OCI-LY7 (cell line): ENCODE results near the gene KRTAP5-2. TPM values are rescaled to one million over a fixed set of nuclear protein-coding genes. Genes with fewer than 3 reads are reported as not detected.

Experiments used
- BruUV-seq: library from RNA; stranded (reverse); fragments of 400-500 nt; replicated peaks from 2 replicates; lab custom pipeline; 2021; lab: Mats Ljungman, UMichigan
- CTCF ChIA-PET: fragments of 300-600 bp; sonication (Branson Sonifier 250); formaldehyde crosslinking; loops from one replicate; lab custom pipeline; 2022; ENCODE audit warnings: antibody characterized with exemption; ENCODE audit not compliant: unreplicated experiment; lab: Charles Lee
- POLR2A ChIA-PET: fragments of 300-600 bp; sonication (Branson Sonifier 250); formaldehyde crosslinking; loops from one replicate; lab custom pipeline; 2022; ENCODE audit warnings: antibody characterized with exemption; lab: Charles Lee
- DNase-seq: peaks from one replicate; pipeline ENCODE4 v3.0.0-alpha.2; 2015; ENCODE audit warnings: low spot score
- H2AFZ ChIP-seq: fragments of 200-600 bp; sonication (generic), shearing (Covaris generic); 2 replicates; pipeline ENCODE4 v1.6.1; 2014; ENCODE audit warnings: mild to moderate bottlenecking, antibody characterized with exemption, low read length, moderate library complexity
- H3K27ac ChIP-seq: fragments of 200-600 bp; sonication (generic); 2 replicates; pipeline ENCODE4 v1.5.1; 2014; ENCODE audit warnings: mixed run types, low read depth, mild to moderate bottlenecking, moderate library complexity, low read length, inconsistent platforms; ENCODE audit not compliant: poor library complexity, severe bottlenecking
- H3K36me3 ChIP-seq: fragments of 200-600 bp; sonication (generic); 2 replicates; pipeline ENCODE4 v1.6.1; 2014; ENCODE audit warnings: mild to moderate bottlenecking, antibody characterized with exemption, low read length, moderate library complexity, mixed read lengths; ENCODE audit not compliant: insufficient read depth
- H3K4me1 ChIP-seq: fragments of 200-600 bp; sonication (generic); 2 replicates; pipeline ENCODE4 v1.5.1; 2014; ENCODE audit warnings: mild to moderate bottlenecking, low read length; ENCODE audit not compliant: insufficient read depth, poor library complexity, severe bottlenecking
- H3K4me2 ChIP-seq: fragments of 200-600 bp; sonication (generic); 2 replicates; pipeline ENCODE4 v1.6.1; 2014; ENCODE audit warnings: mild to moderate bottlenecking, low read length
- H3K4me3 ChIP-seq: fragments of 200-600 bp; sonication (generic); 2 replicates; pipeline ENCODE4 v1.5.1; 2014; ENCODE audit warnings: mild to moderate bottlenecking, low read depth, low read length; ENCODE audit not compliant: poor library complexity, severe bottlenecking
- H3K79me2 ChIP-seq: fragments of 200-600 bp; sonication (generic); 2 replicates; pipeline ENCODE4 v1.6.1; 2016; ENCODE audit warnings: low read depth, mild to moderate bottlenecking, low read length, moderate library complexity, mixed read lengths; ENCODE audit not compliant: insufficient read depth
- H3K9me2 ChIP-seq: fragments of 200-600 bp; sonication (generic); 2 replicates; pipeline ENCODE4 v1.6.1; 2016; ENCODE audit warnings: mild to moderate bottlenecking, low read length, mixed read lengths; ENCODE audit not compliant: insufficient read depth
- H3K9me3 ChIP-seq: fragments of 200-600 bp; sonication (generic); 2 replicates; pipeline ENCODE4 v1.6.1; 2014; ENCODE audit warnings: mild to moderate bottlenecking, mixed run types, low read length, mixed read lengths
- H4K20me1 ChIP-seq: fragments of 200-600 bp; sonication (generic); 2 replicates; pipeline ENCODE4 v1.6.1; 2014; ENCODE audit warnings: mild to moderate bottlenecking, antibody characterized with exemption, low read length, moderate library complexity, mixed read lengths; ENCODE audit not compliant: insufficient read depth
- CTCF ChIP-seq: fragments of 200-600 bp; sonication (generic); conservative IDR thresholded peaks from 2 replicates; pipeline ENCODE4 v1.5.1; 2014; ENCODE audit warnings: mild to moderate bottlenecking, antibody characterized with exemption, low read length, moderate library complexity, mixed read lengths
- EZH2phosphoT487 ChIP-seq: fragments of 200-600 bp; sonication (generic); IDR thresholded peaks from 2 replicates; pipeline ENCODE4 v1.6.1; 2018; ENCODE audit warnings: low read depth, borderline replicate concordance, mild to moderate bottlenecking, mixed run types, antibody characterized with exemption, low read length, moderate library complexity, mixed read lengths
- intact Hi-C: fragments of 100-400 bp; cut with micrococcal nuclease; formaldehyde crosslinking; loops from one replicate; pipeline ENCODE4 v1.10.0; 2022; ENCODE audit not compliant: unreplicated experiment
- total RNA-seq, 2 experiments: library from RNA; depleted of rRNA in 1 of 2; stranded (reverse); fragments of >200 nt in 1 of 2; shearing (Covaris generic) in 1 of 2; gene quantifications; 2 replicates each; pipeline ENCODE4 v1.2.3, GENCODE V29; 2014 to 2022

Gene KRTAP5-2
- total RNA-seq, 2 experiments from 2014 or later: not detected

GRCh38 chr11:1640076-1640946, 42.2 kb upstream of the KRTAP5-2 start:
- H3K36me3 ChIP-seq: no peaks in the 10 kb centered on the region
- peak; percentile 32 for DNase-seq
- no TSS peak for BruUV-seq

GRCh38 chr11:1639666-1640065, 41.6 kb upstream of the KRTAP5-2 start:
- Histone ChIP-seq H3K4me2 (no peak overlapping the region), H3K36me3 (no peaks in the 10 kb centered on the region), H3K9me2 (no peaks in the 10 kb centered on the region), H2AFZ (no peak overlapping the region), H3K27ac (no peak overlapping the region), H4K20me1 (no peaks in the 10 kb centered on the region), H3K79me2 (no peaks in the 10 kb centered on the region), H3K4me3 (no peak overlapping the region), H3K9me3 (no peaks in the 10 kb centered on the region), H3K4me1 (no peaks in the 10 kb centered on the region)
- TF ChIP-seq EZH2phosphoT487: no peak
- TF ChIP-seq CTCF: no peak
- BruUV-seq: no TSS peak
- intact Hi-C loops: no loop called here
- no peak for DNase-seq
- ChIA-PET POLR2A (no interaction called here), CTCF (no interaction called here)

More at GRCh38 chr11:1640076-1640946, 42.2 kb upstream of the KRTAP5-2 start:
- H3K79me2 ChIP-seq: no peaks in the 10 kb centered on the region
- TF ChIP-seq EZH2phosphoT487 (no peak), CTCF (peak; percentile 92)
- H4K20me1 ChIP-seq: no peaks in the 10 kb centered on the region
- intact Hi-C loops: no loop called here
- CTCF ChIA-PET: no interaction called here
- POLR2A ChIA-PET: no interaction called here
- no peaks in the 10 kb centered on the region for H3K4me1 ChIP-seq
- H3K4me2 ChIP-seq: no peak overlapping the region
- H3K4me3 ChIP-seq: no peak overlapping the region
- H3K9me3 ChIP-seq: no peaks in the 10 kb centered on the region
- H3K9me2 ChIP-seq: no peaks in the 10 kb centered on the region
- no peak overlapping the region for H2AFZ ChIP-seq
- H3K27ac ChIP-seq: no peak overlapping the region

- H3K4me3 ChIP-seq: no peak overlapping the region
- no peak overlapping the region for H3K4me2 ChIP-seq
- H3K9me2 ChIP-seq: no peaks in the 10 kb centered on the region
- H3K4me1 ChIP-seq: no peaks in the 10 kb centered on the region
- H3K36me3 ChIP-seq: no peaks in the 10 kb centered on the region
- TF ChIP-seq CTCF: no peak
- H3K9me3 ChIP-seq: no peaks in the 10 kb centered on the region
- DNase-seq: no peak
- H2AFZ ChIP-seq: no peak overlapping the region
- ChIA-PET POLR2A (no interaction called here), CTCF (no interaction called here)
- no TSS peak for BruUV-seq
- no peaks in the 10 kb centered on the region for H4K20me1 ChIP-seq
- intact Hi-C loops: no loop called here
- H3K27ac ChIP-seq: no peak overlapping the region
- H3K79me2 ChIP-seq: no peaks in the 10 kb centered on the region
Measured at GRCh38 chr11:1639102-1639620, 41.1 kb upstream of the KRTAP5-2 start.
